T-helper 2 cell treated with Interferon-gamma antibody and Interleukin-4, amounts not matched to agents 100 ng/mL and 5 ng/mL, for 36 hours (primary cell): Measurements from ENCODE around the gene NDUFS7. TPM values are rescaled to one million over a fixed set of nuclear protein-coding genes. Genes with fewer than 3 reads are reported as not detected.
"Not testable (repeated sequence)": the region's sequence is repeated elsewhere in the genome, so short reads cannot be mapped to it uniquely, and the experiment has no call there.

ENCODE experiments used
- intact Hi-C: fragments of 100-400 bp; cut with micrococcal nuclease; formaldehyde crosslinking; loops from one replicate; pipeline ENCODE4 v1.15.1; 2023
- total RNA-seq: library from RNA; stranded (reverse); gene quantifications from 2 replicates; pipeline ENCODE4 v1.2.3, GENCODE V29; 2022

NDUFS7 gene
- total RNA-seq, 1 donor from 2014 or later, result 97.5 TPM

DNA sequence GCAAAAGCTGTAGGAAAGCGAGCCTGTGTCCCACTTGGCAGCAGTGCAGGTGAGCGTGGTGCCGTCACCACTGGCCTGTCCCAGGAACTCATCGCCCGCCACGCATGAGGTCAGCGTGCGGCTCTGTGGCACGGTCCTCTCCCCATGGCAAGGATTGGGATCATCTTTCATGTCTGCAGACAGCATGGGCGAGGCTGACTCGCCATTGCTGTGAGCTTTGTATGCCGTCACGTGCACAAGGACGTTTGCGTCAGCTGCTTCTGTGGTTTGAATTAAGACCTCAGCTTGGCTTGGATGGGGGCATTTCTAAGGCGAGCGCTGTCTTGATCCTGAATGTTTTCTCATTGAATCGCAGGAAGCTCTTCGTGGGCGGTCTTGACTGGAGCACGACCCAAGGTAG lies 33.4 kb downstream of the NDUFS7 start:
- intact Hi-C loops, result no loop called here

DNA sequence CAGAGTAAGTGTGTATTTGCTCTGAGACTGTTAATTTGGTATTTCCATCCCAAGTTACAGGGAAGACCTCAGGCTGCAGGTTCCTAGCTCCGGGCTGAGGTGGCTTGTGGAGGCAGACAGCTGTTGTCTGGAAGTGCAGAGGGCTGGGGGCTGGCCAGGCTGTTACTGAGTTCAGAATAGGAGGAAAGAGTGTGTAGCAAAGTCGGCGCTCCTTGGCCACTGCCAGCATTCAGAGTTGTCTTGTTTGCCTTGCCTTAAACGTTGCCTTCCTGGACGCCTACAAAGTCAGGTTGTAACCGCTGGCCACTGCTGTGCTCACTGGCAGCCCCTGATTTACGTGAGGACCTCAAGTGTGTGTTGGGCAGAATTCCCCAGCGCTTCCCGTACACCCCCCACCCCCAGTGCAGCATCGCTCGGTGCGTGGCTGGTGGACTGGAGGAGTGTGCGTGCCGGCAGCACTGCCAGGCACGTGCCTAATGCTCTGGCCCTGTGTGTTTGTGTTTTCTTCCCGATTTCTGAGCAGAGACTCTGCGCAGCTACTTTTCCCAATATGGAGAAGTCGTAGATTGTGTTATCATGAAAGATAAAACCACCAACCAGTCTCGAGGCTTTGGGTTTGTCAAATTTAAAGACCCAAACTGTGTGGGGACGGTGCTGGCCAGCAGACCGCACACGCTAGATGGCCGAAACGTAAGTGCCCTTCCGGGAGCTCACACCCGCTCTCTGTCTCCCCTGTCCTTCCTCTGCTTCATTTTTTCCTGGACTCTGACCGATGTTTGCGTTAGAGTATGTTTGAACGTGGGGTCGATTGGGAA lies 34.2 kb downstream of the NDUFS7 start:
- intact Hi-C loops, result no loop called here

DNA sequence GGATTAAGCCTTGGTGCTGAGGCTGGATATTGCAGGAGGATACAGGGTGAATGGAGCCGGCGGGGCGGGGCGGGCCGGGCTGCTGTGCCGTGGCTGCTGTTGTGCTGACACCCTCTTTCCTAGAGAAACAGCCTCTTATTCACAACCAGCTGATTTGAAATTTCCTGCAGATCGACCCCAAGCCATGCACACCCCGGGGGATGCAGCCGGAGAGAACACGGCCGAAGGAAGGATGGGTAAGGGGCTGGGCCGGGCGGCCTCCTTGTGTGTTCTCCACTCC lies 34.7 kb downstream of the NDUFS7 start:
- intact Hi-C loops, result no loop called here

DNA sequence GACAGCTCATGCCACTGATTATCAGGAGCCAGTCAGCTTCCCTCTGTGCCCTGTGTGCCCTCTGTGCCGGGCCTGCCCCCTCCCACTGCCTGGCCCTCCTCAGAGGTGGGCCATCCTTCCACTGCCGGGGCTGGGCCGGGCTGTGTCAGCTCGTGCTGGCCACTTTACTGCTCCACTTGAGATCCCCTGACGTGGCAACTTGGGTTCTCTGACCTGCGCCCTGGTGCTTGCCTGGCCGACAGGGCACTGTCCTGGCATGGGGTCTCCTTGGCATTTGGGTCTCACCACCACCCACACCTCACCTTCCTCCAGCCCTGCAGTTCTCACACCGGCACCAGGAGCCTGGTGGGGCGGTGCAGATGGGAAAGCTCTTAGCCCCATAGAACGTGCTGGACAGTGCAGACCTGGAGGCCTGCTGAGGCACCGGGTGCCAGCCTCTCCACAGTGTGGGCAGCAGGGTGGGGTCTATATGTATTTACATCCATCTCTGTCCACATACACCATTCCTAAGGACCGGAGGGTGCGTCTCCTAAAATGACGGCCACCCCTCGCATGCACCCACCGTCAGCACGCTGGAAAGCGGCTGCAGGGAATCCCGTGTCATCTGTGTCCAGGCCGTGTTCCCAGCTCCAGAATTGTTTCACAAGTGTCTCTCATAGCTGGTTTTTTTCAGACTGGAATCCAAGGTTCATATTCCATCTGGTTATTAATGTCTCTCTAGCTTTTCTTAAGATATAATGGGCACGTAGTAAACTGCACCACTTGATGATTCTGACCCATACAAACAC lies 35.4 kb downstream of the NDUFS7 start:
- intact Hi-C loops, result no loop called here

DNA sequence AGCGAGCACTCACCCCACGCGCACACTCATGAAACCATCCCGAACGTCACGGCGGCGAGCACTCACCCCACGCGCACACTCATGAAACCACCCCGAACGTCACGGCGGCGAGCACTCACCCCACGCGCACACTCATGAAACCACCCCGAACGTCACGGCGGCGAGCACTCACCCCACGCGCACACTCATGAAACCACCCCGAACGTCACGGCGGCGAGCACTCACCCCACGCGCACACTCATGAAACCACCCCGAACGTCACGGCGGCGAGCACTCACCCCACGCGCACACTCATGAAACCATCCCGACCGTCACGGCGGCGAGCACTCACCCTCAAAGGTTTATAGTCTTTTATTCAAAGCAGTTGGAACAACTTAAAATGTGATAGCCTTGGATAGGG lies 36.4 kb downstream of the NDUFS7 start:
- intact Hi-C loops, result not testable (repeated sequence)

DNA sequence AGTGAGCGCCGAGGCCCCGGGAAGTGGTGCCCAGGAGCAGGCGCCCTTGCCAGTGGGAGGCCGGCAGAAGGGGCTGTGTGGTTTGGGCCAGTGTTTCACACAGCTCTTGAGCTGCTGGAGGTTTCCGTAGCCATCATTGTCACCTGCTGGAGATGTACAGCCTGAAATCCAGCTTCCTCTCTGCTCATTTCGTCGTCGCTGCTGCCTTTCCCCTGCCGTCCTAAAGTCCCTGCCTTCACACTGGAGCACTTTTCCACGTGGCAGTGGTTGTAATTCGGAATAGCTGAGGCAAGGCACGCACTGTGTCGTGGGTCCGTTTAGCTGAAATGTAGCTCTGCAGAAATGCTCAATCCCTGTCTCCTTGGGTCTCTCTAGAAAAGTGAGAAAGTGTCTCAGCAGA lies 36.9 kb downstream of the NDUFS7 start:
- intact Hi-C loops, result no loop called here

DNA sequence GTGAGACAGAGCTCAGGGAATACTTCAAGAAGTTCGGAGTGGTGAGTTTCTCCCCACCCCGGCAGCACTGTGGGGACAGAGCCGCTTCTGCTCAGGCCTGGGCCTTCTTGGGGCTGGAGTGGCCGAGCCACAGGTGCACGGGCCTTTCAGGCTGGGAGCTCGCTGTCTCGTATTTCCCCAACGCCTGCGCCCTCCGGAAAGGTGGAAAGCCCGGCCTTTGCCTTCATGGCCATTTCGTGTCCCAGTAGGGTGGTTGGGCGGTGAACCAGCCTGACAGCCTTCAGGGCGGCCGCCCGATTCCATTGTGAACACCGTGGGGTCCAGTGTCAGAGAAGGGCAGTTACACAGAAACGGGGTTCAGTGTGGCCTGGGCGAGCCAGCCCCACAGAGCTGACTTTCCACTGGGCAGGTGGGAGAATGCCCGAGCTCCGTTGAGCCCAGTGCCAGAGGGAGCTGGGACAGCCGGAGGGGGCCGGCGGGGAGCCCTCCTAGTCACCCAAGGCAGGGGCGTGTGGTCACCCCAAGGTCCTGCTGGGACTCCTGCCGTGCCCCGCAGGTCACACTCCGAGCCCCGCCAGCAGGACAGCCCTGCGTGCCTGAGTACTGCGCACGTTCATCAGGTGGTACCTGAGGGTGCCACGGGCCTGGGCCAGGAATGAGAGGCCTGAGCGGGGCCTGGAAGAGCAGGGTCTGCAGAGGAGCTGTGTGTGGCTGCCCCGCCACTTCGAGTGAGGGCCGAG lies 37.7 kb downstream of the NDUFS7 start:
- intact Hi-C loops, result no loop called here

DNA sequence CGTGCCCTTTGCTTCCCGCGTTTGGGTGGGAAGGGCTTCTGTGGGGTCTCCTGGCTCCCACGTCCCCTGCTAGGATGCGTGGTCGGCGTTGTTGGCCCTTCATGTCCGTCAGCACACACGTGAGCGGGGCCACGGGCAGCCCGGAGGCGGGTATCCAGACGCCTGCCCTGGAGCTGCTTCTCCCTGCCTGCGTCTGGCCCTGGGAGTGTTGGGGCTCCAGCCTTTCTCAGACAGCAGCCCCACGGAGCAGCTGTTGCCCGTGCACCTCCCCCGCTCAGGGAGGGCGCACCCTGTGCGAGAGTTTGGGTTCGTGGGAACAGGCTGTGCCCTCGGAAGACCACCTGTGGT lies 38.2 kb downstream of the NDUFS7 start:
- intact Hi-C loops, result no loop called here

DNA sequence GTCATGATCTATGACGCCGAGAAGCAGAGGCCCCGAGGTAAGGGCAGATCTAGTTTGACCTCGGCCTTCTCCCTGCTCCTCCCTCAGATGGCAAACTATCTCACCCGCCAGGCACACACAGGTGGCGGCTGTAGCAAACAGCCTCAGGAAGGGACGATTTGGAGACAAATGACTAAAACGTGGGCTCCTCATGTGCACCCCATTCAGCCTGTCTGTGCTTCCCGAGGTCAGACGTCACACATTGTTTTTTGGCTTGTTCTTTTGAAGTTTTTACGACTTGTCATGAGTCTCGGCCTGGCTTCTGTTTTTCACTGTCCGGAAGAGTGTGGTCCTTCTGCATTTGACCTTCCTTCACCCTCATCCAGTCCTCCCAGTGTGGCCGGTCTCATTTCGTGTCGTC lies 38.7 kb downstream of the NDUFS7 start:
- intact Hi-C loops, result no loop called here

DNA sequence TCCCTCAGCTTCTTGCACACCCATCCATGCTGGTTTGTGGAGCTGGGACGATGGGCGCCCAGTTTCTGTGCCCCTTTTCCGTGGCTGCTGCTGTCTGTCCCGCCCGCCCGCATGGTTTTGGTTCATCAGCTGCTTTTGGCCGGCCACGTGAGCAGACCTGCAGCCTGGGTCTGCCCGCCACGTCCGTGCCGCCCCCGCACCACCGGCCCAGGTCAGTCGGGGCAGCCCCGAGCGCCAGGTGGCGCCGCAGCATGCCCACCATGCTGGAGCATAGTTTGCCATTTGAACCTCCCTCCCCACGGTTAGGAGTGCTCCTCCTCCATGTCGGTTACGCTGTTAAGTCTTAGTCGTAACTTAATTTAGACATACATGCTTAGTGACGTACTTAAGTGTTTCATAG lies 39.2 kb downstream of the NDUFS7 start:
- intact Hi-C loops, result no loop called here

DNA sequence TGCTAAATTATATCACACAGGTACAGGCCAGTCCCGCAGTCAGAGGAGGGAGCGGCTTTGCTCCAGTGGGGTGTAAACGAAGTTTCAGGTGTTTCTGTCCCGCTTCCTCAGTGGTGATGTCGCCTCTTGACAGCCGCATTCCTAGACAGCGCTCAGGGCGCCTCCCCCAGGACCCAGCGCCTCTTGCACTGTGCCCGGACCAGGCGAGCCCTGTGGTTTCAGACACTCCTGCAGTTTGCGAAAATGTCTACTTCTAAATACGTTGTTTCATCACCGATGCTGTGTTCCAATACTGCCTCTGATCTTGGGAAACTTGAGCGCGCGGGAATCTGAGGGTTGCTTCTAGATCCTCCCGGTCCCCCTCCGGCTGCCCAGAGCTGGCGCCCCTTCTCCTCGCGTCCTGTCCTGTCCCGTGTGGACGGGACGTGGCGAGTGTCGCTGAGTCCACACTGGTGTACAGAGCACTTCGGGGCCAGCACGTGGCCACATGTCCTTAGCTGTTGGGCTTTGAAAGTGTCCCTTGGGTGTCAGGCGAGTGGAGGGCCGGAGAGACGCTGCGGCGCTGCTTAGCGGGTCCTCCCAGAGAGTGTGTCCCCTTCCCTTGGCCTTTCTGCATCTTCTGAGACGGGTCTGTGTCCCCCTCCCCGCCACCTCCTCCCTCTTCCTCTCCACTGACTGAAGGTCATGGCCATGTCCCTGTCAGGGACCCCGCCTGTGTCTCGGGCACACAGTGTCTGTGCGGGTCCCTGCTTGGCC lies 39.9 kb downstream of the NDUFS7 start:
- intact Hi-C loops, result no loop called here

DNA sequence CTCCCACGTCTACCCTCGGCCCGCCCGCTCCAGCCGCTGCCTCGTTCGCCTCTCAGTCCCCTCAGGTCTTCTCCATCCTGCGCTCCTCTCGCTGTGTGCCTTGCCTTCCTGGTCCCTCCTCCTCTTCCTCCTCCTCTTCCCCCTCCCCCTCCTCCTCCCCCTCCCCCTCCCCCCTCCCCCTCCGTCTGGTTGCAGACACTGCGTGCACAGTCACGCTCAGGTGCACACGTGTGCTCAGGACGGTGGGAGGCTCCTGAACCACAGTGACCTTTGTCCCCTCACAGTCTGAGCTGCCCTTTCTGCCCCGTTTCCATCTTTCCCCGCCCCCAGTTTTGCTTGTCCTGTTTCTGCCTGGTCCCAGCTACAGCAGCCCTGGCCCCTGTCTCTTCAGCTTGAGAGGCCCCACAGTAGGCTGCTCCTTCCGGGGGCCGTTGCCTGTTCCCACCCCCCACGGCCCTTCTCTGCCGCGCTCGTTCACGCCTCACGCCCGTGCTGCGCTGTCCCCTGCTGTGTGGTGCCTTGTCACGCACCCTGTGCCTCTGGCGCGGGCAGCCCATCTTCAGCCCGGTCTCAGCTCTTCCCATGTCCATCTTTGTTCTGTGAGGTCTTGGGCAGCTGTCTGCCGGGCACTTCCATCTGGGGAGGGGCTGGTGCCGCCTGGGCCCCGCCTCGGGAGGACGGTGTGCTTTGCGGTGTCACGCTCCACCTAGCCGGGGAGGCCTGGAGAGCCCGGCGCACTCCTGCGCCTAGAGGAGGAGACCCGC lies 40.7 kb downstream of the NDUFS7 start:
- intact Hi-C loops, result no loop called here

DNA sequence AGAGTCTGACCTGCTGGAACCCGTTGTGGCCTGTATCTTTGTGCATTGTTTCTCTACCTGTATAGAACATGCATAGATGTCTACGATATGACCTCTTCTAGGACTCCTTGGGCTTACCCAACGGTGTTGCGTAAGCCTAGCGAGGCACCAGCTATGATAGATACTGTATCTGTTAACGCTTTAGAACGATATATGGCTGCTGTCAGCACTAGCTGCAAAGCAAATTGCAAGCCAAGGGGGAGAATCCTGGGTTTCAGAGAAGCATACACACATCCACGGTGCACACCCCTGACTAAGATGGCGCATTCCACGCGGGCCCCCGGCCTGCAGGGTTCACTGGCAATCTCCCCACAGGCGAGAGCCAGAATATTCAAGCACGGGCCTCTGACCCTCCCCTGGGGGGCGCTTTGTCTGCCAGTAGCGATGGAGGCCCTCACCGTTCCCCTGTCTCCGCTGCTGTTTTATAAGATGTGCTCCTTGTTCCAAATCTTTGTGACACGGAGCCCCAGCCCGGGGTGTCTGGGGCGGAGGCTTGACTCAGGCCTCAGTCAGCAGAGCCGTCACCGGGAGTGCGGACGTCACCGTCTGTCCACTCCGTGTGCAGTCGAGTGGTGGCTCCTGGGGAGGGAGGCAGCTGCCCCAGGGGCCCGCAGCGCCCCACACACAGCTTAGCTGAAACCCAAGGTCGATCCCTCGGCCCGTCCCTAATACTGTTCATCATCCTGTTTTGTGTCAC lies 41.6 kb downstream of the NDUFS7 start:
- intact Hi-C loops, result no loop called here

DNA sequence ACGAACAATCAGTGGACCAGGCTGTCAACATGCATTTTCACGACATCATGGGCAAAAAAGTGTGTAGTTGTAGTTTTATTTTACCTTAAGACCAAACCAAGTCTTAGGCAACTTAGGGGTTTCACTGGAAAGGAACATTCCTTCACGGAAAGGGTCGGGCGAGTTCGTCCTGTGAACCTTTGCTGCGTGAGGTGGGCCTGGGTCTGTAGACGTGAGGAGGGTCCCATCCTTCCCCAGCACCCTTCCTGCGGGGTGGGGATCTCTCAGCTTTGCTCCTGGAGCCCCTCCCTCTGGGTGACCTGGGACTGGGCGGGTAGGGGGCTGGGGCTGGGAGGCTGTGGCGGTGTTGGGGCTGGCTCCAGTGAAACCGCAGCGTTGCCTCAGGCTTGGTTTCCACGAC lies 42.2 kb downstream of the NDUFS7 start:
- intact Hi-C loops, result no loop called here

DNA sequence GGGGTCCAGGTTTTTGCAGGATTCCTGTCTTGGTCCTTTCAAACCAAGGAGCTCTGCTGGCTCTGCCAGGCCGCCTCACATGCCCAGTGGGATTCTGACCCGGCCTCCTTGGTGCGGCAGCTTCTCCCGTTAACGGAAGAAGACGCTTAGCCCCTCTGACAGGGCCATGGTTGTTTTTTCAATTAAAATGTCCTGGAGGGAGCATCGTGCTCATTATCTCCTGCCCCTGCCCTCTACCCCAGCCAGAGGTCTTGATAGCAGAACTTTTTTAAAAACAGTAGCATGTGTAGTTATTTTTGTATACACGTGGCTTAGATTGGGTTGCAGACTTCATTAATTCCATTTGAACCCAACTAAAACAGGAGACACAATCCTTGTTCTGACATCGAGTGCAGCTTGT lies 43.0 kb downstream of the NDUFS7 start:
- intact Hi-C loops, result no loop called here

DNA sequence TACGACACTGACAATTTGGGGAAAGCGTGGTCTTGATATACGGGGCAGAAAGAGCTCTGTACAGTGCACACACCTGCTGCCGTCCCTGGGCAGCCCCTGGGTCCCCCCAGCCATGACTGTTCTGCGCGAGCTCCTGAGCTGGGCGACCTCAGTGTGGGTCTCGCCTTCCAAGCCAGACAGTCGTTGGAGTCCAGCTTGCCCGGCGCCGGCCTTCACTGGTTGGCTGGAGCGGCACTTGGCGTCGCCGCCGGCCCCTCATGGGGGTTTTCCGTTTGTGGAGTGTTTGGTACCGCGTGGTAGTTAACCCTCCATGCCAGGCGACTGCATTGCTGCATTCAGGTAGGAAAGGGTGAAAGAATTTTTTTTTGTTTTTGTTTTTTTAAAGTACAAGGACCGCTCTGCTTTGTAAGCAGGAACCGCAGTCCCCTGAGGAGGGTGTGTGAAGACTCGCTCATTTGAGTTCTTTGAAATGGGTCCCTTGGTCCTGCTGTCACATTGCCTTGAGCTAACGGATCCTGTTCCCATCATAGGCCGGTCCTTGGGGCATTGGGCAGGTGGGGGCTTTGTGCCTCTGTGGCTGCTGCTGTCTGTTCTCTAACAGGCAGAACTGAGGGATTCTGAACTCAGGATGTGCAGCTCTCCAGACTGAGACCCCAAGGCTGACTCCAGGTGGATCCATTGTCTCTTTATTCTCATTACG lies 43.7 kb downstream of the NDUFS7 start:
- intact Hi-C loops, result no loop called here

DNA sequence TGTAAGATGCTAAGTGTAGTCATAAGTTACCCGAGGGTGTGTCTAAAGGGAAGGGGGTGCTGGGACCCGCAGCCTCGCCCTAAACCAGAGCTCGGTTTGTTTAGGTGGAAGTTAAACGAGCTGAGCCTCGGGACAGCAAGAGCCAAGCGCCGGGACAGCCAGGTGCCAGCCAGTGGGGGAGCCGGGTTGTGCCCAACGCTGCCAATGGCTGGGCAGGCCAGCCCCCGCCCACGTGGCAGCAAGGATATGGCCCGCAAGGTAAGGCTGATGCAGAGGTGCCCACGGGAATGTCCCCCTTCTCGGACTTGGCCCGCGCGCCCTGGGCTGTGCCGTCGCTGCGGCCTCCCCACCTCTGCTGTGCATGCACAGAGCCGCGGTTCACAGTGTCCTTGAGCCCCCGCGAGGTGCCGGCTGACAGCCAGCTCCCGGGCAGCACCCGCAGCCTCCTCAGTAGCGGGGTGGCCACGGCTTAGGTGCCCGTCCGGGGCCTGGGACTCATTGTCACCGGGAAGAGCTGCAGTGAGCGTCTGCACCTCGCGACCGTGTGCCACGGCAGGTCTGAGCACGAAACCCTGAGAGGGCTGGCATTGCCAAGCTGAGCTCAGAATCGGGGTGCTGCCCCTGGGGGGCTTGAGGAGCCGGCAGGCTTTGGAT lies 45.2 kb downstream of the NDUFS7 start:
- intact Hi-C loops, result no loop called here

DNA sequence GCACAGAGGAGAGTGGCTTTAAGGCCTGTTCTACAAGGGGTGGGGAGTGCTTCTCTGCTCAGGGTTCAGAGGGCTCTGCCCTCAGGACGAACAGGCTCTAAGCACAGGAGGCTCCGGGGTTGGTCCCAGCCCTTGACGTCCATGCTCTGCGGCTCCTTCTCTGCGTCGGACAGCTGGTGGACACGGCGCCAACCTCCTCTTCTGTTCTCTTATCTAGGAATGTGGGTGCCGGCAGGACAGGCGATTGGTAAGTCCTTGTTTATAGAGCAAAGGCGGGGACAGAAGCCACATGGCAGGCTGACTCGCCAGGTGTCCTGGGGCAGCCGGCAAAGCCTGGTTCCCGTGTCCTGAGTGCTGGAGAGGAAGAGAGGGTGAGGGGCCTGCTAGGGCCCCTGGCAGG lies 46.0 kb downstream of the NDUFS7 start:
- intact Hi-C loops, result no loop called here

DNA sequence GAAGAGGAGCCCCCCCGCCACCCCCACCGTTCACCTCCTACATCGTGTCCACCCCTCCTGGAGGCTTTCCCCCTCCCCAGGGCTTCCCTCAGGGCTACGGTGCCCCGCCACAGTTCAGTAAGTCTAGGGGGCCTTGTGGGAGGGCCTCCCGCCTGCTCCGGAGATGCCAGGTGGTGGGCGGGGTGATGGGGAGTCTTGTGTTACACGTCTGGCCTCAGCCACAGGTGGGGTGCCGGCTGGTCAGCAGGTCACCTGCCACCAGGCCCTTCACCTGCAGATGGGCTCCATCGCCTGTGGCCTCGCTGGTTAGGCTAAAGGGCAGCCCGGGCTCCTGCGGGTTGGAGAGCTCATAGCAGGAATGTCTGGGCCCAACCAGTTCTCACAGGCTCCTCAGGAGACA lies 46.5 kb downstream of the NDUFS7 start:
- intact Hi-C loops, result no loop called here
